HG02759 (cell line): ENCODE results near the gene RPGR.

Source experiments
- ATAC-seq: cut with Tn5 transposase; IDR thresholded peaks from one replicate; pipeline ENCODE4 v1.9.1; 2021; ENCODE audit warnings: mild to moderate bottlenecking, moderate library complexity; ENCODE audit not compliant: unreplicated experiment

RPGR gene, protein sequence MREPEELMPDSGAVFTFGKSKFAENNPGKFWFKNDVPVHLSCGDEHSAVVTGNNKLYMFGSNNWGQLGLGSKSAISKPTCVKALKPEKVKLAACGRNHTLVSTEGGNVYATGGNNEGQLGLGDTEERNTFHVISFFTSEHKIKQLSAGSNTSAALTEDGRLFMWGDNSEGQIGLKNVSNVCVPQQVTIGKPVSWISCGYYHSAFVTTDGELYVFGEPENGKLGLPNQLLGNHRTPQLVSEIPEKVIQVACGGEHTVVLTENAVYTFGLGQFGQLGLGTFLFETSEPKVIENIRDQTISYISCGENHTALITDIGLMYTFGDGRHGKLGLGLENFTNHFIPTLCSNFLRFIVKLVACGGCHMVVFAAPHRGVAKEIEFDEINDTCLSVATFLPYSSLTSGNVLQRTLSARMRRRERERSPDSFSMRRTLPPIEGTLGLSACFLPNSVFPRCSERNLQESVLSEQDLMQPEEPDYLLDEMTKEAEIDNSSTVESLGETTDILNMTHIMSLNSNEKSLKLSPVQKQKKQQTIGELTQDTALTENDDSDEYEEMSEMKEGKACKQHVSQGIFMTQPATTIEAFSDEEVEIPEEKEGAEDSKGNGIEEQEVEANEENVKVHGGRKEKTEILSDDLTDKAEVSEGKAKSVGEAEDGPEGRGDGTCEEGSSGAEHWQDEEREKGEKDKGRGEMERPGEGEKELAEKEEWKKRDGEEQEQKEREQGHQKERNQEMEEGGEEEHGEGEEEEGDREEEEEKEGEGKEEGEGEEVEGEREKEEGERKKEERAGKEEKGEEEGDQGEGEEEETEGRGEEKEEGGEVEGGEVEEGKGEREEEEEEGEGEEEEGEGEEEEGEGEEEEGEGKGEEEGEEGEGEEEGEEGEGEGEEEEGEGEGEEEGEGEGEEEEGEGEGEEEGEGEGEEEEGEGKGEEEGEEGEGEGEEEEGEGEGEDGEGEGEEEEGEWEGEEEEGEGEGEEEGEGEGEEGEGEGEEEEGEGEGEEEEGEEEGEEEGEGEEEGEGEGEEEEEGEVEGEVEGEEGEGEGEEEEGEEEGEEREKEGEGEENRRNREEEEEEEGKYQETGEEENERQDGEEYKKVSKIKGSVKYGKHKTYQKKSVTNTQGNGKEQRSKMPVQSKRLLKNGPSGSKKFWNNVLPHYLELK

DNA sequence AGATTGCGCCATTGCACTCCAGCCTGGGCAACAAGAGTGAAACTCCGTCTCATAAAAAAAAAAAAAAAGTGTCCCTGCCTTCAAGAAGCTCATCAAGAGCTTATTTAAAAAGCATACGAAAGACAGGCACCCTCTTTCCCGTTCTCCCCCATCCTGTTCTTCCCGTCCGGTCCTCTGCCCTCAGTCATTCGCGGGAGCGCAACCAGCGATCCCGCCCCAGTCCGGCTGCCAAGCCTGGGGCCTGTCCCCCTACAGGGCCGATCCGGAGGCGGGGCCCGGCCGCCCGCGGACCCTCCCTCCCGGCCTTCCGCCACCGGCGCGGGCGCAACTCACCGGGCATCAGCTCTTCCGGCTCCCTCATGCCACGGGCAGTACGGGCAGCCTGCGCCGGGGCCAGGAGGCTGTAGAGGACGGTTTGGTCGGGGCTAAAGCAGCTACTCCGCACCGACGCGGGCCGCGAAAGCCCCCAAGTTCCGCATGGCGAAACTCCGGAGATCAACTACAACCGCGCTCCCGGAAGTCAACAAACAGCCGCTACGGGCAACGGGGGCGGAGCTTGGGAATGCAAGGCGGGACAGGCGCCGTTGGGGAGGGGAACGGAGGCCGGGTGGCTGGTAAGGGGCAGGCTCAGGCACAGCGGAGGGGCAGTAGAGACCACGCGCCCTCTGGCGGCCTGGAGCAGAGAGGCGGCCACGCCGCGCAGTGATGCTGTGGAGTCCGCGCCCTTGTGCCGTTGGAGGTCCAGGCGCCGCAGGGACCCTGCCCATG is at the start of gene RPGR:
TSS of gene RPGR (minus strand) at position 503 of the 768 bp plus-strand sequence. CDS start at position 361, 142 bp downstream.
- peak; percentile 97 for ATAC-seq

DNA sequence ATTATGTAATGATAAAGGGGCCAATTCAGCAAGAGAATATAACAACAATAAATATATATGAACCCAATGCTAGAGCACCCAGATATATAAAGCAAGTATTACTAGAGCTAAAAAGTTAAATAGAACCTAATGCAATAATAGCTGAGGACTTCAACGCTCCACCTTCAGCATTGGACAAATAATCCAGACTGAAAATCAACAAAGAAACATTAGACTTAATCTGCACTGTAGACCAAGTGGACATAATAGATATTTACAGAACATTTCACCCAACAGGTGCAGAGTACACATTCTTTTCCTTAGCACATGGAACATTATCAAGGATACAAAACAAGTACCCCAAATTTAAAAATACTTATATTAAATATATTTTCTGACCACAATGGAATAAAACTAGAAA is 49.4 kb upstream of the RPGR start:
- no peak for ATAC-seq

DNA sequence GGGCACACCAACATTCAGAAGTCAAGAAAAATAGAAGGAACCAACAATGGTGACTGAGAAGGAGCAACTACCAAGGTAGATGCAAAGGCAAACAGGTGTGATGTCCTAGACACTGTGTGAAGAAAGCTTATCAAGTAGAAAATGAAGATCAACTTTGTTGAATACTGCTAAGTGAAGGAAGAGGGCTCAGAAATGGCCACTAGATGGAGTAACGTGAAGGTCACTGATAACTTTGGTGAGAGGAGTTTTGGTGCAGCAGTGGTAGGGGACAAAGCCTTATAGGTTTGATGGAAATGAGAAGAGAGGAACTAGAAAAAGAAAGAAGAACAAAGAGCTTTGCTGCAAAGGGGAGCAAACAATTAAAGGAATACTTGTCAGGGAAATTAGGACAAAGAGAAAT is 48.6 kb upstream of the RPGR start:
- no peak for ATAC-seq

DNA sequence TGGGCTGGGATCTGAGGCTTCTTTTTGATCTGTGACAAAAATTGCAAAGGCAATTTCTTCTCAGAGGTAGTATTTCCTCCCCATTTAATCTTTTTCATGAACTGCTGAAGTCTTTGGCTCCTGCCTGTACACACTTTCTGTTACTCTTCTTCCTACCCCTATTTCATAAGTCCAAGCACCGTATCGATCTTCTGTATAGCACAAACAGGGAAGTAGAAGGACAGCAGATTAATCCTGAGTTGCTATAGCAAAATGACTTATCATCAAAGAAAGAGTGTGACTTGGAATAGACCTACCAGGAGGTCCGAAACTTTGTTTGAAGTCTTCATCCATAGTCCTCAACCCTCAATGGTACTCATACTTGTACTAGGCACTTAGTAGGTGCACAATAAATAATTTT is 47.1 kb upstream of the RPGR start:
- no peak for ATAC-seq

DNA sequence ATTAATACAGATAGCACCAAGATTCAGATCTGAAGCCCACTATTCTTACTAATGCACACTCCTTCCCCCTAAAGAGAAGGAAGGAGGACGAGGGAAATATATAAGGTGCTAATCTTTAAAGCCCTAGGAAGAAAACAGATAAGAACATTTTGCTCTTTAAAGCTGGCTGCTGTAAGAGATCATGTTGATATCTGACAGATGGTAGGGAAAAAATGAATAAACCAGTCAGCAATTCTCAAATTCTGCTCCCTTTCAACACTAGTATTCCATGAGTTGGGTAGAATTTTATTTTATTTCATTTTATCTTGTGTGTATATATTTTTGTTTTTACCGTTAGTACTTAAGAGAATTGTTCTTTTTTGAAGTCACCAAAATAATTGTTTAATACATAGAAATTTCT is 44.3 kb upstream of the RPGR start:
- no peak for ATAC-seq

DNA sequence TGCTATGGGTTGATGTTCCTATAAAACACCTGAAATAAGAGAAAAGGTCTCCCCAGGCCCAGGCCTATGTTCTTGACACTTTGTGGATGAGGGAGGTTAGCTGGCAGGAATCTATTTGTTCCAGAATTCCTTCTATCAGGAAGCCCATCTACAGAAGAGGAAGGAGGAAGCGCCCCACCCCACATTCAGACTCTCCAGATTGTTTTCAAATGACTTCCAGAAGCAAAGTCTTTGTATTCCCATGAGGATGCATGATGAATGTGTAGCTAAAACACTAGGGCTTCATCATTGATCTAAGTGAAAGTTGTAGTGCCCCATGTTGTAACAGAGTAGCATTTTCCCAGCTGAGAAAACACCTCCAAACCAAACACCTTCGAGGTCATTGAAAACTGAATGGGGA is 41.5 kb upstream of the RPGR start:
- ATAC-seq, result no peak

GRCh38 chrX:38365954-38366353 is 38.6 kb upstream of the RPGR start:
- no peak for ATAC-seq

DNA sequence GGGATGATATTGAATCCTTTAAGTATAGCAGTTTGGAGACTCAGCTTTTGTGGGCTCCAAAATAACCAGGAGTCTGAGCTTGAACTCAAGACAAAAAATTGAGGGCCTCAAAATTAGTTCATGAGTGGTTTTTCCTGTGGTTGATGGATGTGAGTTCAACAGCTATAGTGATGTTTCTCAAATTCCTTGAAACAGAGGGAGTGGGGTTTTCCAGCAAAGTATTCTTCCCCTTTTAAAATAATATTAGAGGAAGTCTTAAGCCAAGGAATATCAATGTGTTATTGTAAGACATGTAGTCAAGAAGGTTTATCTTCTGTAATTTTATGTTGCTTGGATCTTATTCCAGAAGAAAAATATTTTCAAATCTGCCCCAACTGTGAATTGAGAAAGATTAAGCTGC is 35.7 kb upstream of the RPGR start:
- no peak for ATAC-seq

DNA sequence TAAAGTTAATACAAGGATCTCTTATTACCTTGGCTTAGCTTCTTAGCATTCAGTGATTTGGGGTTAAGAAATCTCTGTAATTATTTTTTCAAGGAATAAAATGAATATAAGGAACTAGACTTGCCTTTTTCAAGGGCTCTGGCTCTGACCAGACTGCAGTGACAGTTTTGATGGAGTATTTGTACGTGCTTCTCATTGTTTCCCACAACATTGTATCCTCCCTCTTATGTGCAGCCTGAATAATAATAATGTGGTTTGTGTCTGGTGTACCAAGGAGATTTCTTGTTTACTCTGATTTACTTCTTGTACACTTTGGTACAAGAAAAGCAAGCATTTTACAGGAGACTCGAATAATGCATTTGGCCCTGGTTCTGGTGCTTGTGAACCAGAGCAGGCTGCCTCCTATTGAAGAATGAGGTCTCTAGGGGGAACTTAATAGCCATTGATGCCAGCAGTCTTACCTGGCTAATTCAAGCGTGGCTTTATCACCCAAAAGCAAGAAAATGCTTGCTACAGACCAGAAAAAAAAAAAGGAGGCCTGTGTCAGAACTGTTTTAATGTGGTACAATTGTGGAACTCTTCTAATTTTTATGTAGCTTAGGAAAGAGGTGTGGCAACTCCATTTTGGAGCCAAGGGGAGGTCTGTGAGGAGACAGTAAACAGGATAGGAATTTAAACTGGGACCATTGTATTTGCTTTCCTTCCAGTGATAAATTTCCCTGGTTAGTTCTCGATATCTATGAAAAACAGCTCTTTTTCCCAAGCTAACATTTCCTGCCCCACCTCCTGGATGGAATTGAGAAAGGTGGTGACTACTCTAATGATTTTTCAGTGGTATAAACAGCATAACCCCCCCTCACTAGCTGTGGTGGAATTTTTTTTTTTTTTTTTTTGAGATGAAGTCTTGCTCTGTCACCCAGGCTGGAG is 30.7 kb upstream of the RPGR start:
- no peak for ATAC-seq

GRCh38 chrX:38356401-38356800 is 29.1 kb upstream of the RPGR start:
- ATAC-seq, result no peak

- no peak for ATAC-seq
Measured at GRCh38 chrX:38352362-38352761, 25.1 kb upstream of the RPGR start, which contains the start of gene OTC. Gene OTC (plus strand): TSS chrX:38352604. CDS start chrX:38352697, 93 bp downstream.

- no peak for ATAC-seq
Measured at GRCh38 chrX:38351346-38351745, 24.0 kb upstream of the RPGR start.

- peak; percentile 89 for ATAC-seq
Measured at GRCh38 chrX:38347136-38347535, 19.8 kb upstream of the RPGR start.

- no peak for ATAC-seq
Measured at GRCh38 chrX:38346150-38346549, 18.8 kb upstream of the RPGR start.

- ATAC-seq, result no peak
Measured at GRCh38 chrX:38342853-38343778, 15.8 kb upstream of the RPGR start.

- ATAC-seq, result no peak
Measured at GRCh38 chrX:38341442-38341841, 14.1 kb upstream of the RPGR start.

DNA sequence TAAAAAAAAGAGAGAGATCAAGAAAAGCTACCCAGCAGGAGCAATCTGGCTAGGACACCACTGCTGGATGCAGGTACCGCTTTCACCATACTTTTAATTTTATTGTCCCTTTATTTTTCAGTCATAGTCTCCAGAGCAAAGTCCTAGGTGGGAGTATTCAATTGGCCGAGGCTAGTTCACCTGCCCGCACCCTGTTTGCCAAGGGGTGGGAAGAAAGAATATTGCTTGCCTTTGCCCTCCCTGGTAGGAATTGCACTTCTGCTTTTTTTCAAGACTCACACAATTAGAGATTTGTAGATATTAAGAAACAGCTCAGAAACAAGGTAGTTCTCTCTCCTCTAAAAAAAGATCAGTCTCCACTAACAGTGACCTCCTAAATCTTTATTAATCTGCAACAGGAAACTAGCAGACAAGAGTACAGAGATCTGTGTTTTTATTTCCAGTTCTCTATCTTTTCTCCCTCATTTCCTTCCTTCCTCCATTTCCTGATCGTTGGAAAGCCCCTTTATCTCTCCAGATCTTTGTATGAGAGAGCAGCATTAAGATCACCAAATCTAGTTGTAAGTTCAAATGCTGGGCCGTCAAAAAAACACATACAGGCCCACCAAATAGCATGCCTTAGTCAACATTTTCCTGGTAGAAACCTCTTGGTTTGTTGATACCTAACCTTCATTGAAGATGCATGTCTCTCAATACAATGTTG is 9.4 kb upstream of the RPGR start:
- ATAC-seq, result no peak

DNA sequence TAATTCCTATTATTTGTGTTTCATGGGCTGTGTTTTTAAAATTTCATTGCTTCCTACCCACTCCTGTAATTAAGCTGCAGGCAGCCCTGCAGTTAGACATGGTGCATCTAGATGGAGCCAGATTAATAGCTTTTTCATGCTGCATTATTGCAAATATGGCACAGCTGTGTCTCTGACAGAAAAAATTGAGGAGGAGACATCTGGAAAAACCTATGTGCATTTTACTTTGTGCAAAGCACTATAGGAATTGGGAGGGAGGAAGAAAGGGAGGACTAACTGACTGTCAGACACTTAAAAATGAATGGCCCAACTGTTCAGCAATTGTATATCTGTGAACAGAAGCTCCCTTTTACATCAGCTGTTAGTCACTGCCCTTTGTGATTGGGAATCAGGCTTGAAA is 8.1 kb upstream of the RPGR start:
- ATAC-seq, result no peak
